ENCODE results near the gene MRPL12.
A peak's percentile ranks its signal among the peaks of the same experiment; 100 is the strongest.

MRPL12 gene

DNA sequence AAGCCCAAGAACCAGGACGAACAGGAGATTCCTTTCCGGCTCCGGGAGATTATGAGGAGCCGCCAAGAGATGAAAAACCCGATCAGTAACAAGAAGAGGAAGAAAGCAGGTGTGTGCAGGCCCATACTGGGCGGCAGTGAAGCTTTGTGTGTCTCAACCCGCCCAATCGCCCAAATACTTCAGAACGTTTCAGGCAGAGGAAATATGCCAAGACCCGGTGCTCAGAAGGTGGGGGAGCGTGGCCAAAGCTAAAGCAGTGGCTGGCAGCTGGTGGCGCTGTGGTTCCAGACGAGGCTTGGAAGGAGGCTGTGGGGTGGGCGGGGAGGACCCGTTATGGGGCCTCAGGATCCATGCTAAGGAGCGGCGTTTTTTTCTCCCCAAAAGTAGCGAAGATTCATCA, 35.4 kb upstream of the MRPL12 start (continued):
- TF ChIP-seq ZSCAN5A (tag by site-specific recombination; IDR thresholded peaks at IDR 0.05), result no peak
- TF ChIP-seq, protein P1, sequence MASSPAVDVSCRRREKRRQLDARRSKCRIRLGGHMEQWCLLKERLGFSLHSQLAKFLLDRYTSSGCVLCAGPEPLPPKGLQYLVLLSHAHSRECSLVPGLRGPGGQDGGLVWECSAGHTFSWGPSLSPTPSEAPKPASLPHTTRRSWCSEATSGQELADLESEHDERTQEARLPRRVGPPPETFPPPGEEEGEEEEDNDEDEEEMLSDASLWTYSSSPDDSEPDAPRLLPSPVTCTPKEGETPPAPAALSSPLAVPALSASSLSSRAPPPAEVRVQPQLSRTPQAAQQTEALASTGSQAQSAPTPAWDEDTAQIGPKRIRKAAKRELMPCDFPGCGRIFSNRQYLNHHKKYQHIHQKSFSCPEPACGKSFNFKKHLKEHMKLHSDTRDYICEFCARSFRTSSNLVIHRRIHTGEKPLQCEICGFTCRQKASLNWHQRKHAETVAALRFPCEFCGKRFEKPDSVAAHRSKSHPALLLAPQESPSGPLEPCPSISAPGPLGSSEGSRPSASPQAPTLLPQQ (tag by site-specific recombination; IDR thresholded peaks at IDR 0.05), result no peak
- no peak for TF ChIP-seq GLI2 (tag by site-specific recombination; IDR thresholded peaks at IDR 0.05; ENCODE audit: borderline replicate concordance, low read depth)
- no peak for TF ChIP-seq ZNF830 (tag by site-specific recombination; IDR thresholded peaks at IDR 0.05; ENCODE audit: low read depth)
- TF ChIP-seq ZXDB (tag by site-specific recombination; IDR thresholded peaks at IDR 0.05), result no peak
- no peak for TF ChIP-seq KLF8 (tag by site-specific recombination; IDR thresholded peaks at IDR 0.05)
- no peak for TF ChIP-seq GLIS1 (tag by site-specific recombination; IDR thresholded peaks at IDR 0.05)
- TF ChIP-seq ZNF266 (tag by site-specific recombination; IDR thresholded peaks at IDR 0.05; ENCODE audit: low read depth), result no peak
- TF ChIP-seq, protein P2, sequence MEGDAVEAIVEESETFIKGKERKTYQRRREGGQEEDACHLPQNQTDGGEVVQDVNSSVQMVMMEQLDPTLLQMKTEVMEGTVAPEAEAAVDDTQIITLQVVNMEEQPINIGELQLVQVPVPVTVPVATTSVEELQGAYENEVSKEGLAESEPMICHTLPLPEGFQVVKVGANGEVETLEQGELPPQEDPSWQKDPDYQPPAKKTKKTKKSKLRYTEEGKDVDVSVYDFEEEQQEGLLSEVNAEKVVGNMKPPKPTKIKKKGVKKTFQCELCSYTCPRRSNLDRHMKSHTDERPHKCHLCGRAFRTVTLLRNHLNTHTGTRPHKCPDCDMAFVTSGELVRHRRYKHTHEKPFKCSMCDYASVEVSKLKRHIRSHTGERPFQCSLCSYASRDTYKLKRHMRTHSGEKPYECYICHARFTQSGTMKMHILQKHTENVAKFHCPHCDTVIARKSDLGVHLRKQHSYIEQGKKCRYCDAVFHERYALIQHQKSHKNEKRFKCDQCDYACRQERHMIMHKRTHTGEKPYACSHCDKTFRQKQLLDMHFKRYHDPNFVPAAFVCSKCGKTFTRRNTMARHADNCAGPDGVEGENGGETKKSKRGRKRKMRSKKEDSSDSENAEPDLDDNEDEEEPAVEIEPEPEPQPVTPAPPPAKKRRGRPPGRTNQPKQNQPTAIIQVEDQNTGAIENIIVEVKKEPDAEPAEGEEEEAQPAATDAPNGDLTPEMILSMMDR (tag by site-specific recombination; IDR thresholded peaks at IDR 0.05), result 0 out of 2 replicates have a peak, but pooled peaks have one; percentile 37
- TF ChIP-seq ZNF302 (tag by site-specific recombination; IDR thresholded peaks at IDR 0.05; ENCODE audit: low read depth), result no peak
- no peak for TF ChIP-seq ZFP41 (tag by site-specific recombination; IDR thresholded peaks at IDR 0.05; ENCODE audit: borderline replicate concordance)
- TF ChIP-seq SP3 (tag by site-specific recombination; IDR thresholded peaks at IDR 0.05), result peak; percentile 26; the same call in 1 of the 2 replicates

DNA sequence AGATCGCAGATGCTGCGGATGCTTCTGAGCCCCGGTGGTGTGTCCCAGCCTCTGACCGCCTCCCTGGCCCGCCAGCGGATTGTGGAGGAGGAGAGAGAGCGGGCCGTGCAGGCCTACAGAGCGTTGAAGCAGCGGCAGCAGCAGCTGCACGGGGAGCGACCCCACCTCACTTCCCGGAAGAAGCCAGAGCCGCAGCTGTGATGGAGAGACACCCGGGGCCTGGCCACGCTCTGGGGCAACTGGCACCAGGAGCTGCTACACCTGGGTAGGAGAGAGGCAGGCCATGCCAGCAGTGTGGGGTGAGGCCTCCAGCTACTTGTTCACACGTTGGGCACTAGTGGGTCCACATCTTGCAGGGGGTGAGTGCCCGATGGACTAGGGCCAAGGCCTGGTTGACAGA, 30.7 kb upstream of the MRPL12 start:
- no peak overlapping the region for H3K4me3 ChIP-seq (ENCODE audit: low read depth, low read length)
- H3K9me3 ChIP-seq (ENCODE audit: control insufficient read depth, insufficient read depth, low read depth, low read length), result no peaks in the 10 kb centered on the region
- peaks cover 47 to 76% of the 10 kb centered on the region in 2 experiments; a peak in 2 of 3 replicates for H3K36me3 ChIP-seq (ENCODE audit: control insufficient read depth in 2 of 2, insufficient read depth in 1 of 2, low read length in 2 of 2)
- ChIA-PET POLR2A (interaction anchor here (0.6 to 3.0 kb wide), 3 partner anchors 10 to 38 kb away, joined by 3 to 16 read pairs (median 3); partner anchors contain the start of genes ARL16 and HGS), CTCF (interaction anchor here (0.6 to 0.9 kb wide), 2 partner anchors 11 to 14 kb away, joined by 3 to 7 read pairs; partner anchors contain the start of genes ARL16 and HGS)
- no peak overlapping the region for H3K27ac ChIP-seq (ENCODE audit: extremely low read depth, low read depth, low read length)
- TF ChIP-seq ZNF404 (tag by site-specific recombination; IDR thresholded peaks at IDR 0.05) (no peak), KLF16 (tag by site-specific recombination; IDR thresholded peaks at IDR 0.05) (no peak), SCRT1 (tag by site-specific recombination; IDR thresholded peaks at IDR 0.05; ENCODE audit: borderline replicate concordance) (no peak), ZNF76 (tag by site-specific recombination; IDR thresholded peaks at IDR 0.05; ENCODE audit: borderline replicate concordance, low read depth) (no peak), ZNF354C (tag by site-specific recombination; IDR thresholded peaks at IDR 0.05; ENCODE audit: borderline replicate concordance, low read depth) (no peak), ZBTB17 (tag by site-specific recombination; IDR thresholded peaks at IDR 0.05) (no peak; the same call in 1 of the 2 replicates), ZNF561 (tag by site-specific recombination; IDR thresholded peaks at IDR 0.05; ENCODE audit: borderline replicate concordance) (no peak), AEBP2 (tag by site-specific recombination; IDR thresholded peaks at IDR 0.05; ENCODE audit: borderline replicate concordance) (no peak), ZBTB48 (tag by site-specific recombination; IDR thresholded peaks at IDR 0.05) (no peak), REPIN1 (tag by site-specific recombination; IDR thresholded peaks at IDR 0.05; ENCODE audit: low read depth) (no peak), ZNF654 (tag by site-specific recombination; IDR thresholded peaks at IDR 0.05; ENCODE audit: low read depth) (no peak), GLI4 (tag by site-specific recombination; IDR thresholded peaks at IDR 0.05) (no peak)
- TF ChIP-seq, protein P3, sequence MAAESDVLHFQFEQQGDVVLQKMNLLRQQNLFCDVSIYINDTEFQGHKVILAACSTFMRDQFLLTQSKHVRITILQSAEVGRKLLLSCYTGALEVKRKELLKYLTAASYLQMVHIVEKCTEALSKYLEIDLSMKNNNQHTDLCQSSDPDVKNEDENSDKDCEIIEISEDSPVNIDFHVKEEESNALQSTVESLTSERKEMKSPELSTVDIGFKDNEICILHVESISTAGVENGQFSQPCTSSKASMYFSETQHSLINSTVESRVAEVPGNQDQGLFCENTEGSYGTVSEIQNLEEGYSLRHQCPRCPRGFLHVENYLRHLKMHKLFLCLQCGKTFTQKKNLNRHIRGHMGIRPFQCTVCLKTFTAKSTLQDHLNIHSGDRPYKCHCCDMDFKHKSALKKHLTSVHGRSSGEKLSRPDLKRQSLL (tag by site-specific recombination; IDR thresholded peaks at IDR 0.05), result no peak
- peaks cover 4% of the 10 kb centered on the region; the same call in 1 of the 2 replicates for H3K4me1 ChIP-seq (ENCODE audit: control insufficient read depth, insufficient read depth, low read length)

Data from HEK293 (cell line).